ENCODE results near the gene TLCD3A.

DNA sequence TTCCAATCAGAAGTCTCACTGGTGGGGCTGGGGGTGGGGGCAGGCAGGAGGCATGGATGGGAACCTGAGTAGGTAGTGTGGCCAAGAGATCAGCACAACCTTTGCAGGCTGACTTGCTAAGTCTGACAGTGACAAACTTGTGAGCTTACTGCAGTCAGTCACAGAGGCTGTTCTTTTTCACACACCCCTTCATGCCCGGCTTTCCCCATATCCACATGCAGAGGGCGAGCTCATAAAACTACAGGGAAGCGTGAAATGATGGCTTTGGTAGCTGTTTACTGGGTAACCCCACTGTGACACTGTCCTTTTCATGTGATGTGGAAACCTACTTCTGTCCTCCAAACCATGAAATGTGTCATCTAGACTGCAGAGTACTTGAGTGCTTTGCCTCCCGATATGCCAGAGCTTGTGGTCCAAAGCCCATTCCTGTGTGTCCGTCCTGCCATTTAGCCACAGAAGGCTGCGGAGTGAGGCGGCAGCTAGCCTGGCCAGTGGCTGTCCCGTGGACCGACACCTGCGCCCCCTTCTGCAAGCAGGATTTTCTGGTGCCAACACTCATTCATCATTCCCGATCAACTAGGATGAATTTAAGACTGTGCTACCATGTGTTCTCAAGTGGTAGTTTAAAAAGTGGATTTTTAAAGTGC, 9.9 kb downstream of the TLCD3A start:
- TF ChIP-seq, protein P1, sequence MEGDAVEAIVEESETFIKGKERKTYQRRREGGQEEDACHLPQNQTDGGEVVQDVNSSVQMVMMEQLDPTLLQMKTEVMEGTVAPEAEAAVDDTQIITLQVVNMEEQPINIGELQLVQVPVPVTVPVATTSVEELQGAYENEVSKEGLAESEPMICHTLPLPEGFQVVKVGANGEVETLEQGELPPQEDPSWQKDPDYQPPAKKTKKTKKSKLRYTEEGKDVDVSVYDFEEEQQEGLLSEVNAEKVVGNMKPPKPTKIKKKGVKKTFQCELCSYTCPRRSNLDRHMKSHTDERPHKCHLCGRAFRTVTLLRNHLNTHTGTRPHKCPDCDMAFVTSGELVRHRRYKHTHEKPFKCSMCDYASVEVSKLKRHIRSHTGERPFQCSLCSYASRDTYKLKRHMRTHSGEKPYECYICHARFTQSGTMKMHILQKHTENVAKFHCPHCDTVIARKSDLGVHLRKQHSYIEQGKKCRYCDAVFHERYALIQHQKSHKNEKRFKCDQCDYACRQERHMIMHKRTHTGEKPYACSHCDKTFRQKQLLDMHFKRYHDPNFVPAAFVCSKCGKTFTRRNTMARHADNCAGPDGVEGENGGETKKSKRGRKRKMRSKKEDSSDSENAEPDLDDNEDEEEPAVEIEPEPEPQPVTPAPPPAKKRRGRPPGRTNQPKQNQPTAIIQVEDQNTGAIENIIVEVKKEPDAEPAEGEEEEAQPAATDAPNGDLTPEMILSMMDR (IDR thresholded peaks at IDR 0.05), result no peak
- TF ChIP-seq POLR2A (IDR thresholded peaks at IDR 0.05) (no peak), POLR2AphosphoS5 (IDR thresholded peaks at IDR 0.05) (no peak), EP300 (IDR thresholded peaks at IDR 0.05) (no peak)
